ENCODE measurements around the gene HIVEP1.

HIVEP1 gene

GRCh38 chr6:11989386-11989785 is 22.7 kb upstream of the HIVEP1 start:
- Histone ChIP-seq H3K27ac (no peak overlapping the region), H4K20me1 (no peaks in the 10 kb centered on the region), H3K9me3 (no peaks in the 10 kb centered on the region), H3K9ac (no peak overlapping the region), H3K4me2 (no peak overlapping the region), H3K36me3 (no peaks in the 10 kb centered on the region), H3K27me3 (no peaks in the 10 kb centered on the region), H3K4me1 (no peaks in the 10 kb centered on the region), H3K4me3 (no peak overlapping the region)
- TF ChIP-seq Cebpa-rat (IDR thresholded peaks at IDR 0.05): no peak

DNA sequence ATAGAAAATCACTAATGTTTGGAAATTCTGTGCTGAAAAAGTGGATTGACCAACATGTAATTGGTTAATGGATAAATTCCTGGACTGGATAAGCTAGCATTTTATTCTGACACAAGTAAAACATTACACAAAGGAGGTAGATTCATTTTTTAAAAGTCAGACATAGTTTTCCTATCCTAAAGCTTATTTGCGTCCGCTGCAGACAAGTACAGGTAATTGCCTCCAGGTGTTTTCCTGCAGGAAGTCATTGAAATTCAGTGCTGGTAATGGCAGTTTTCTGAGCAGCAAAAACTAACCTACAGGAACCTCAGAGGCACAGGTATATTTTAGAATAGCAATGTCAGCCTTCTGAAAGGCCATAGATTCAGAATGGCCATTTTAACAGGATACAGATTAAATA is 20.0 kb upstream of the HIVEP1 start:
- no peaks in the 10 kb centered on the region for H3K36me3 ChIP-seq
- no peak overlapping the region for H3K9ac ChIP-seq
- no peak overlapping the region for H3K4me2 ChIP-seq
- H3K27ac ChIP-seq: no peak overlapping the region
- H3K4me3 ChIP-seq: no peak overlapping the region
- no peak for TF ChIP-seq Cebpa-rat (IDR thresholded peaks at IDR 0.05)
- H3K4me1 ChIP-seq: no peaks in the 10 kb centered on the region
- no peaks in the 10 kb centered on the region for H4K20me1 ChIP-seq
- H3K9me3 ChIP-seq: no peaks in the 10 kb centered on the region
- H3K27me3 ChIP-seq: no peaks in the 10 kb centered on the region

DNA sequence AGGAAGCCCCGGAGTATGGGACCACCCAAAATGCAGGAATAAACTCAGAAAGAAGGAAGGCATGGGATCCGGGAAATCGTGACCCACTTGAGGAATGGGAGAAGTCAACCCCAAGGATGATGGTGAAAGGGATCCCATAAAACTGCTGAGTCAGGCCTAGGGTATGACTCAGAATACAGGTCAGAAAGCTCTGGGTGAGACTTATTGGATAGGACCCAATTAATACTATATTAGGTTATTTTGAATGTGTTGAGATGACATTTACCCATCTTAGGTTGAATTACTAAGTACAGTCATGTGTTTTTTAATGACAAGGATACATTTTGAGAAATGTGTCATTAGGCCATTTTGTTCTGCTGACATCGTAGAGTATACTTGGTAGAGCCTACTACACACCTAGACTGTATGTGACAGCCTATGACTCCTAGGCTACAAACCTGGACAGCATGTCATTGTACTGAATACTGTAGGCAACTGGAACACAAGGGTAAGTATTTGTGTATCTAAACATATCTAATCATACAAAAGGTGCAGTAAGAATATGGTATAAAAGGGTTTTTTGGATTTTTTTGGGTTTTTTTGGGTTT is 17.1 kb upstream of the HIVEP1 start:
- Histone ChIP-seq H3K27me3 (no peaks in the 10 kb centered on the region), H3K4me1 (no peaks in the 10 kb centered on the region)
- TF ChIP-seq Cebpa-rat (IDR thresholded peaks at IDR 0.05): no peak

DNA sequence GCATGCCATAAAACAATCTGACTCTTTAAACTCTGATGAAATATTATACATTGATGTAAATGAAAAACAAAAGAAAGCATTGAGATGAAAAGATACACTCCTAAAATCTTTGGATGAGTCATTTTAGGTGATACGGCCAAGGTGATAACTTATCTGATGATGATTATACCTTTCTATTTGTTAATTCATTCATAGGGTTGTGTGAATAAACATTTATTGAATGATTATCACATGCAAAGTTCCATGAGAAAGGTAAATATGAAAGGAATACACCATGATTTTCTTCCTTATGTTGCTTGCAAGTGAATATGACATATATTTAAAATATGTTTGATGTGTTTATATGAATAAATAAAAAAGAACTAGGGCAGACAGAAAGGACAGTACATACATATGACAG is 15.4 kb upstream of the HIVEP1 start:
- Histone ChIP-seq H3K27me3 (no peaks in the 10 kb centered on the region), H3K36me3 (no peaks in the 10 kb centered on the region), H4K20me1 (no peaks in the 10 kb centered on the region), H3K4me2 (no peak overlapping the region), H3K4me1 (no peaks in the 10 kb centered on the region), H3K27ac (no peak overlapping the region), H3K4me3 (no peak overlapping the region), H3K9ac (no peak overlapping the region), H3K9me3 (no peaks in the 10 kb centered on the region)
- no peak for TF ChIP-seq Cebpa-rat (IDR thresholded peaks at IDR 0.05)

More for the DNA sequence above, 17.1 kb upstream of the HIVEP1 start:
- Histone ChIP-seq H4K20me1 (no peaks in the 10 kb centered on the region), H3K4me3 (no peak overlapping the region), H3K36me3 (no peaks in the 10 kb centered on the region), H3K9ac (no peak overlapping the region), H3K4me2 (no peak overlapping the region), H3K9me3 (no peaks in the 10 kb centered on the region), H3K27ac (no peak overlapping the region)

DNA sequence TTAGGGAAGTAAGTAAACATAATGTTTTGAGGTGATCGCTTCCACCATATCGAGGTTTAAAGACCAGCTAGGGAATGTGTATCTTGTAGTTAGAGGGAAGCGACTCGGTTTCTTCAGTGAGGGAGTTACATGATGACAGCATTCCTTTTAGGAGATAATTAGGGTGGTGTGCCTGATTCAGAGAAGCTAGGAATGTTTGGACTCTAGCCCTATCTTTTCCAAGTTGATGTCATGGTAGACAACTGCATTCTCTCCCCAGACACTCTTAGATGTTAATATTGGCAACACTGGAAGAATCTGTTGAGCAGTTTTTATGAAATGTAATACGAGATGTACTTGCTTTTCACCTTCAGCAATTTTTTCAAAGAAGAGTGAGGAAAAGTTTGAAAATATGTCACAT is 12.9 kb upstream of the HIVEP1 start:
- H3K9ac ChIP-seq: no peak overlapping the region
- TF ChIP-seq Cebpa-rat (IDR thresholded peaks at IDR 0.05): no peak
- no peaks in the 10 kb centered on the region for H4K20me1 ChIP-seq
- no peaks in the 10 kb centered on the region for H3K9me3 ChIP-seq
- H3K27ac ChIP-seq: no peak overlapping the region
- H3K27me3 ChIP-seq: no peaks in the 10 kb centered on the region
- no peaks in the 10 kb centered on the region for H3K36me3 ChIP-seq
- H3K4me2 ChIP-seq: no peak overlapping the region
- H3K4me3 ChIP-seq: no peak overlapping the region
- H3K4me1 ChIP-seq: no peaks in the 10 kb centered on the region

DNA sequence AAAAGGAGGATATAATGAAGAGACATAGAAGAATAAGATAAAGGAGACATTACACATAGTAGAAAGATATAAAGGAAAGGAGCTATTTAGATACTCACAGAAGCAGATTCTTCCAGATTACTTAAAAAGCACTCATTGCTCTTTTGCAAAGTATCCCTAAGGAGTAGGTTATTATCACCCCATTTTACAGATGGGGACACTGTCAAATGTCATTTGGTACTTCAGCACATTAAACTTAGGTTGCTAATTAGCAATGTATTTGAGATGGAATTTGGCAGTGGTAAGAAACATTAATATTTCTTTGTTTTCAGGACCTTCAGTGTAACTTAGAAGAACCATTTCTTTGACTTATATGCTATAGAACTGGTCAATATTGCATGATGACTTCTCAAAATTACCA is 11.9 kb upstream of the HIVEP1 start:
- H3K9me3 ChIP-seq: no peaks in the 10 kb centered on the region
- TF ChIP-seq Cebpa-rat (IDR thresholded peaks at IDR 0.05): no peak
- H3K27me3 ChIP-seq: no peaks in the 10 kb centered on the region
- H4K20me1 ChIP-seq: no peaks in the 10 kb centered on the region
- no peak overlapping the region for H3K9ac ChIP-seq
- no peak overlapping the region for H3K27ac ChIP-seq
- no peaks in the 10 kb centered on the region for H3K4me1 ChIP-seq
- no peaks in the 10 kb centered on the region for H3K36me3 ChIP-seq
- no peak overlapping the region for H3K4me3 ChIP-seq
- H3K4me2 ChIP-seq: no peak overlapping the region

GRCh38 chr6:12001004-12001705 is 11.0 kb upstream of the HIVEP1 start:
- Histone ChIP-seq H3K27ac (no peak overlapping the region), H3K4me3 (no peak overlapping the region), H3K9me3 (no peaks in the 10 kb centered on the region), H4K20me1 (no peaks in the 10 kb centered on the region), H3K27me3 (no peaks in the 10 kb centered on the region), H3K4me2 (no peak overlapping the region), H3K36me3 (no peaks in the 10 kb centered on the region), H3K4me1 (no peaks in the 10 kb centered on the region), H3K9ac (no peak overlapping the region)
- TF ChIP-seq Cebpa-rat (IDR thresholded peaks at IDR 0.05): no peak

DNA sequence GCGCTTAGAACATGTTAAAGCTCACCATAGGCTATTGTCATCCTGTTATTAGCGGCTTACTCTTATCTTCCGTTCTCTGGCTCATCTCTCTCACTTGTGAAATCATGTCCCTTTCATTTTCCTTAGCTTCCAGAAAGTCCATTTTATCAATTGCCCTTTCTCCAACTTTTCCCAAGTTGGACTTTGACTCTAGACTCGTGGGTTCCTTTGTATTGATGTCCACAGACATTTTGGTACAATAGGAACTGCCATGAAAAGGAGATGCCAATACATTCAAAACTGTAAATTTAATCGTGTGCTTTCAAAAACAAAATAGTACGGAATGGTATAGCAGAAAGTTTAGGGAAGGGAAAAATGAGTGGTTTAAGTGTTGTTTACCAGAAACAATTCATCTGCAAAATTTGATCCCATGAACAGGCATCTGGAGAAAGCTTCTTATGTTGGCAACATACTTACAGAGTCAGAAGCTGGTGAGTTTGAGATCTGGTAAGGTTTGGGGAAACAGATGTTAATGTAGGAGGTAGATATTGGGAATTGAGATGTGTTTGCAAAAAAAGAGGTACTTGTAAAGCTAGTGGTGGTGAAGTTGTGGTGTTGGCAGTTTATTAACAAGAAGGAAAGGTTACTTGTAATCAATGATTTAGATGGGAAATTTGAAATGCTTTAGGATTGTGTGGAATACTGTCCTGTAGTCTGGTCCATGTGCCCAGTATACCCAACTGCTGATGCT is 10.2 kb upstream of the HIVEP1 start:
- no peaks in the 10 kb centered on the region for H3K9me3 ChIP-seq
- TF ChIP-seq Cebpa-rat (IDR thresholded peaks at IDR 0.05): no peak
- no peaks in the 10 kb centered on the region for H3K27me3 ChIP-seq
- no peak overlapping the region for H3K4me3 ChIP-seq
- H3K36me3 ChIP-seq: no peaks in the 10 kb centered on the region
- no peak overlapping the region for H3K4me2 ChIP-seq
- no peaks in the 10 kb centered on the region for H3K4me1 ChIP-seq
- no peaks in the 10 kb centered on the region for H4K20me1 ChIP-seq
- no peak overlapping the region for H3K9ac ChIP-seq
- H3K27ac ChIP-seq: no peak overlapping the region

DNA sequence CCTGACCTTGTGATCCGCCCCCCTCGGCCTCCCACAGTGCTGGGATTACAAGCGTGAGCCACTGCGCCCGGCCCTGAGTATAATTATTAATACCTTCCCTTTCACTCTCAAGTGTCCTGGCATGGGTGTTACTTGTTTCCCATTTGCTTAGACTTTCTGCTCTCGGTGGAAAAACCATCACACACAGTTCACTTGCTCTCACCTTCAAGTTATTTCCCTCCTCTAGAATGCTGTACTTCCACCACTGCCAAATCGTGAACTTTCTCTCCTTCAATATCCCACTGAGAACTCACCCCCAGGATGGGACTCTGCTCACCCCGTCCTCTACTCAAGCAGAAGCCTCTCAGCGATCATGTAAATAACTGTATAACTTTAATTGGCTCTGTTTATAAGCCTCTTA is 4.6 kb upstream of the HIVEP1 start:
- Histone ChIP-seq H3K9me3 (no peaks in the 10 kb centered on the region), H3K27ac (no peak overlapping the region), H3K36me3 (no peaks in the 10 kb centered on the region), H3K4me2 (no peak overlapping the region), H3K9ac (no peak overlapping the region), H3K27me3 (no peaks in the 10 kb centered on the region), H4K20me1 (no peaks in the 10 kb centered on the region), H3K4me1 (peaks cover 23% of the 10 kb centered on the region), H3K4me3 (no peak overlapping the region)
- TF ChIP-seq Cebpa-rat (IDR thresholded peaks at IDR 0.05): no peak

GRCh38 chr6:12007887-12008286 is 4.2 kb upstream of the HIVEP1 start:
- peaks cover 23% of the 10 kb centered on the region for H3K4me1 ChIP-seq
- H3K9me3 ChIP-seq: no peaks in the 10 kb centered on the region
- H4K20me1 ChIP-seq: peaks cover 2% of the 10 kb centered on the region; the same call in 1 of the 2 replicates
- TF ChIP-seq Cebpa-rat (IDR thresholded peaks at IDR 0.05): no peak
- H3K27me3 ChIP-seq: no peaks in the 10 kb centered on the region
- peak overlapping the region; percentile 90 for H3K4me2 ChIP-seq
- H3K27ac ChIP-seq: peak overlapping the region; percentile 86; the same call in 1 of the 2 replicates
- peak overlapping the region; percentile 81 for H3K4me3 ChIP-seq
- no peak overlapping the region for H3K9ac ChIP-seq
- no peaks in the 10 kb centered on the region for H3K36me3 ChIP-seq

Measured in BLaER1 (cell line).